Astrocyte of the spinal cord (primary cell): ENCODE data around the gene TRMT2A.

Experiments used
- DNase-seq: peaks from one replicate; pipeline ENCODE4 v3.0.0; 2011; ENCODE audit warnings: low read depth, low spot score
- H3K4me3 ChIP-seq: 2 replicates; pipeline ENCODE4 v1.5.1; 2011; ENCODE audit warnings: low read depth, mild to moderate bottlenecking, low read length, moderate library complexity
- in situ Hi-C: cut with HindIII; loops from 2 replicates; pipeline ENCODE4 v1.10.0; 2017; ENCODE audit warnings: low sequenced_read_pairs
- TF ChIP-seq, protein P1 (sequence below): IDR thresholded peaks from 2 replicates; pipeline ENCODE4 v1.5.1; 2012; ENCODE audit warnings: low read depth, mild to moderate bottlenecking, low read length, inconsistent platforms

The TRMT2A gene

DNA sequence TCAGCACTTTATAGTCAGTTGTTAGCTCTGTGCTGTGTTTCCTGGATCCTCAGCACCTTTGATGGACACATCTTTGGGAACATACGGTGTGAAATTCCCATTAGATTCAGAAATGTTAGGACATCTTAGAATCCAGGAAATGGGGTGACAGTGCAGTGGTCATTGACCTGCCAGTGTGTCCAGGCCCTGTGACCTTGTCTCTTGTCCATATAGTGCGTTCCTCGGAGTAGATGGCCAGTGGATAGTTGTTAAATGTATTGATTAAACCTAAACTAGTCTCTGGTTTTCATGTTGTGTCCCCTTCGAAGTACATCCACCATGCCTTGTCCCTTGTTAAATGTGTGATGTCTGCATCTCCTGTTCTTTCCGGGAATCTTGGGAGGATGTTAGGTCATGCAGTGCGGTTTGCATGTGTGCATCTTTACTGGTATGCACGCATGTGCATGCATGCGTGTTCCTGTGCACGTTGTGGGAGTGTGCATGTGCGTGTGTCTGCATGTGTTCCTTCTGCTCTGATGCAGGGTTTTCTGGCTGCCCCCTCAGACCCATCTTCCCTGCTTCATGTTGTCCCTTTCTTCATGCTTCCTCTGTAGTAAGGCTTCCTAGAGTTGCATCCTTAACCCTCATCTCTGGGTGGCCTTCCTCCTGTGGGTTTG is 33.0 kb downstream of the TRMT2A start:
- no peak overlapping the region for H3K4me3 ChIP-seq
- TF ChIP-seq, protein P1, sequence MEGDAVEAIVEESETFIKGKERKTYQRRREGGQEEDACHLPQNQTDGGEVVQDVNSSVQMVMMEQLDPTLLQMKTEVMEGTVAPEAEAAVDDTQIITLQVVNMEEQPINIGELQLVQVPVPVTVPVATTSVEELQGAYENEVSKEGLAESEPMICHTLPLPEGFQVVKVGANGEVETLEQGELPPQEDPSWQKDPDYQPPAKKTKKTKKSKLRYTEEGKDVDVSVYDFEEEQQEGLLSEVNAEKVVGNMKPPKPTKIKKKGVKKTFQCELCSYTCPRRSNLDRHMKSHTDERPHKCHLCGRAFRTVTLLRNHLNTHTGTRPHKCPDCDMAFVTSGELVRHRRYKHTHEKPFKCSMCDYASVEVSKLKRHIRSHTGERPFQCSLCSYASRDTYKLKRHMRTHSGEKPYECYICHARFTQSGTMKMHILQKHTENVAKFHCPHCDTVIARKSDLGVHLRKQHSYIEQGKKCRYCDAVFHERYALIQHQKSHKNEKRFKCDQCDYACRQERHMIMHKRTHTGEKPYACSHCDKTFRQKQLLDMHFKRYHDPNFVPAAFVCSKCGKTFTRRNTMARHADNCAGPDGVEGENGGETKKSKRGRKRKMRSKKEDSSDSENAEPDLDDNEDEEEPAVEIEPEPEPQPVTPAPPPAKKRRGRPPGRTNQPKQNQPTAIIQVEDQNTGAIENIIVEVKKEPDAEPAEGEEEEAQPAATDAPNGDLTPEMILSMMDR = no peak
- in situ Hi-C loops = no loop called here

DNA sequence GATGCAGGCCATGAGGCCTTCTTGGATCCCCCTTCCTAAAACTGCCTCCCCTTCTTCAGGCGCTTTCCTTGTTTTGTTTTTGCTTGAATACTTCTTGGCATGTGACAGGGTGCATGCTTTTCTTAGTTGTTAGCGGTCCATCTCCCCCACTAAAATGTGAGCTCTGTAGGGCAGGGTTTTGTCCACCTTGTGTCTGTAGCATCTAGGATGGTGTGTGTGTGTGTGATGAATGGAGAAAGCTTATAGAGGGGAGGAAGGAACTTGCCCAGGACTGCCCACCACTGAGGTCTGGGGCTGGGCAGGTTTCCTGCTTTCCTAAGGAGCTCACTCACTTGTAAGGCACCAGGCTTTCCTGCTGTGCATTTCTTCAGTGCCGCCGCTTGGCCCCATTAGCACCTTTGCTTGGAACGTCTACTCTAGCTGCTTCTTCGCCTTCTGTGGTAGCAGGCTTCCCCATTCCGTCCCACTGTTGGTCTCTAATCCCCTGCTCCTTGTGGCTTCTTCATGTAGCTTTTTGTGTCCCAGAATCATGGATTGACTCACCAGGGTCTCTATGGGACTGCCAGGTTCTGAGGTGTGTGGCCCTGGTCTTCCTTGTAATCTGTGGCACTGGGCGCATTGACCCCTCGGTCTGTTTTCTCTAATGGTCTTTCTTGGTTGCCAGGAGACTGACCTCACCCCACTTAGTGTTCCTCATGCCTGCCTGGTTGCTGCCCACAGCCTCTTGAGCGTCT is 33.7 kb downstream of the TRMT2A start:
- H3K4me3 ChIP-seq = no peak overlapping the region
- TF ChIP-seq, protein P1 = no peak
- no peak for DNase-seq
- in situ Hi-C loops = no loop called here

More for the DNA sequence above, 33.0 kb downstream of the TRMT2A start:
- no peak for DNase-seq

DNA sequence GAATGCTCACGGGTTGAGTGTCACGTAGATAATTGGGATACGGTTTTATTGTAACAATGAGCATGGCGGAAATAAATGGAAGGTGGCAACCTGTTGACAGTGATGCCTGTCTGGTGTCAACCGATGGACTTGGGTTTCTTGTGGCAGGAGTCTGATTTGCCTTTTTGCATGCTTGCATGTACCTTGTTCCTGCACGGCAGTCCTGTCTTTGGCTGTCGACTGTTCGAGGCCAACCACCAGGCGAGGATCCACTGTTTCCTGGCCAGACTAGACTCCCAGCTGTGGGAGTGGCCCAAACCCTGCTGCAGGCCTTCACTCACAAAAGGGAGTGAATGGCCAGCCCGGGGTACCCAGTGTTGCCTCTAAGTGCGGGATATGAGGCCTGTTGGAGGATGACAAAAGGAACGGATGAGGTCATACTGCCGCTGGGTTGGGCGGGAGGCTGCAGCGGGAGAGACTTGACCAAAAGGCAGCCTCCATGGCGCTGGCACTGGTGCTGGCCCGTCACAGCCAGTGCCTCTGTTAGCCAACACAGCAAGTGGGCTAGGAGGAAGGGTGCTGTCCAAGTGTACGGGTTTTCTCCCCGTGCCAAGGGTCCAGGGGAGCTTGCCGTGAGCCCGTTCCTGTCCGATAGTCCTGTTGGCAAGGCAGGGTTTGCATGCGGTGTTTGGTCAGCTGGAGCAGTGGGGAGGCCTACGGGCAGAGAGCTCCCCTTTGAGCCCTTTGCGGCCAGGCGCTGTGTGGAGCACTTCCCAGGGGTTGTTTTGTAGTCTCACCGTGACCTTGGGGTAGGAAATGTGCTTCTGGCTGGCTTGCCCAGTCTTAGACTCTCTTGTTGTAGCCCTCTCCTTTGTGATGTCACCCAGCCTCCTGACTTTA is 36.0 kb downstream of the TRMT2A start:
- peak; percentile 63 for DNase-seq
- in situ Hi-C loops = no loop called here
- H3K4me3 ChIP-seq = peak overlapping the region; percentile 81
- TF ChIP-seq, protein P1 = no peak

DNA sequence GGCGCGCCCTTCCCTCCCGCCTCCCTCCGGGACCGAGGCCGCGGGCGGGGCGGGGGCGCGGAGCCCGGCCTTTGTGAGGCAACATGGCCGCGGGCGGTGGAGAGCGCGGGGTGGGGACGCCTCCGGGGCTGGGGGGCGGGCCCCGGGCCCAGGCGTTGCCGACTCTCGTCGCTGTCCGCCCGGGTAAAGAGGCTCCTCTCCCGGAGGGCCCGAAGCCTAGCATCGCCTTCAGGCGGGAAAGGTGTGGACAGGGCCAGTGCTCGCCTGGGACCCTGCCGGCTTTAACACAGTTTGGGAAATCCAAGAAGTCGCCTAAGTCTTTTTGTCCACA is 36.6 kb downstream of the TRMT2A start:
- peak overlapping the region; percentile 81 for H3K4me3 ChIP-seq
- DNase-seq = peak; percentile 51
- in situ Hi-C loops = no loop called here
- TF ChIP-seq, protein P1 = no peak

DNA sequence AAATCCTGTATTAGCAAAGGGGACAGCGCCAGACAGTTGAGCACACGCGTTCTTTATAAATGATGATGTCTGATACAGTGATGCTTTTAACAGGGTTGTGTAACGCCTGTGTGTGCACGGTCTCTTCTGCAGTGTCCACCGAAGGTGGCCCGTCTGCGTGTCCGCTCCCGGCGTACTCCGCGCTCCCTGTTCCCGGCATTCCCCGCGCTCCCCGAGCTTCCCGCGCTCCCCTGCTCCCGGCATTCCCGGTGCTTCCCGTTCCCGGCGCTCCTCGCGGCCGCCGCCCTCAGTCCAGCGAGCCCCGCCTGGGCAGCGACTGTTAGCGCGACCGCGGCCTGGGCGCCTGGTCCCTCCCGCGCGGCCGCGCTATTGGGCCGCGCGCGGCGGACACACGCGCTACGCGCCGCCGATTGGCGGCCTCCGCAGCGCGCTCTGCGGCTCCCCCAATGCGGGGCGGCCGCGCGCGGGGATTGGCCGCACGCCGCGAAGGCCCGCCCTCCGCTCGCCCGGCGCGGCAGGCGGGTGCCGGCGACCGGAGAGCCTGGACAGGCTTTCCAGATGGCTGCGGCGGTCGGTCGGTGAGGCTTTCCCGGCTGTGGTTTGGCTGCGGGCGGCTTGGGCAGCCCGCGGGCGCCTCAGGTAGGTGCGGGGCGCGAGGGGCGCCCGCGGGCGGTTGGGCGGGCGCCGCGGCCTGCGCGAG is 37.1 kb downstream of the TRMT2A start, which contains the start of gene DGCR8:
DGCR8 (plus strand) TSS at position 497 of the 700 bp plus-strand sequence. CDS start 5,723 bp downstream, outside the sequence.
- peak within 1 kb of the TSS; percentile 81 for H3K4me3 ChIP-seq
- TF ChIP-seq, protein P1 = no peak
- in situ Hi-C loops = no loop called here
- DNase-seq = peak; percentile 96

DNA sequence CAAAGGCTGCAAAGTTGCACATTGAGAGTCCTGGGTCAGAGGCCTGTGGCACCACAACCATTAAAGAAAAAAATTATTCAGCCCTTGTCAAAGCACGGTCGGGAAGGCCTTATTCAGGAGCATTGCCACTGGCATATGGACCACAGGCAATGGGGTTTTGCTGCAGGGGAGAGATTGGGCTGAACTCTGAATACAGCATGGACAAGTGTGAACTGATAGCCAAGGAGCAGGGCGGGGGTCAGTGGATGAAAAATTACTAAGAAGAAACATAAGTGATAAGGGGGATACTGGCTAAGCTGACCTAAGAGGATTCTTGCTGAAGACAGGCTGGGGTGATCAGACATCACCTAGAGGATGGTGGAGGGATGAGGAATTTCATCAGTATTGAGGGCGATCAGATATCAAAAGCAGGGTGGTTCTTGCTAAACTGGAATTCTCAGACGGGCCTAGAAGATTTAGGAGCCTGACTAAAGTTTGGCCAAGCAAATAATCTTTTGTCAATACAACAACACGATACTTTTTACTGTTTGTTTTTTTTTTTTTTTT is 40.3 kb downstream of the TRMT2A start:
- TF ChIP-seq, protein P1 = no peak
- in situ Hi-C loops = no loop called here
- no peak for DNase-seq
- H3K4me3 ChIP-seq = no peak overlapping the region
